Erythroblast (primary cell): Measurements from ENCODE around the gene ROBO4.

Experiments used
- GATA1 ChIP-seq: IDR thresholded peaks from 2 replicates; pipeline ENCODE4 v1.6.1; 2011; ENCODE audit warnings: low read depth, mild to moderate bottlenecking, control low read depth, low read length, moderate library complexity
- POLR2A ChIP-seq: IDR thresholded peaks from 2 replicates; pipeline ENCODE4 v1.6.1; 2011; ENCODE audit warnings: mild to moderate bottlenecking, low read length

DNA sequence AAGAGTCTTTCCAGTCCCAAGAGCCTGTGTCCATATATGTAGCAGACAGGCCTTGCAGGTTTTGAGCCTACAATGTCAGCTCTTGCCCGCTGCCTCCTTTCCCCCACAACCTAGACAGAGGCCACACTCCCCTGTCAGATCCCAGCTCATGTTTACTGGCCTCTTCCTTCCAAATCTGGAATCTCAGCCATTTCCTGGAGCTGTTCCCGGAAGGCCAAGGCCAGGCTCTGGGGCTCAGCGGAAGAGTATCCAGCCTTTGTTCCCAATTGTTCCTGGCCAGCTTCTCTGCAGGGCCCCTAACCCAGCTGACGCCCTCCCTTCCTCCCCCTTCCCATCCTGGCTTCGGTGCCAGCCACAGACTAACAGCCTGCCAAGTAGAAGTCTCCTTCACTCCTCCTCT, 1.0 kb upstream of the ROBO4 start:
- no peak for TF ChIP-seq POLR2A
- TF ChIP-seq GATA1, result no peak
